Cardiac muscle cell (in vitro differentiated cells and primary cell): ENCODE measurements around the gene ARHGAP4. TPM values are rescaled to one million over a fixed set of nuclear protein-coding genes. Genes with fewer than 3 reads are reported as not detected.

Experiments
- DNase-seq, 2 donors: peaks; one replicate each; pipeline versions ENCODE4 v3.0.0 to v3.0.0-alpha.2; 2010 to 2017; ENCODE audit warnings: low read depth in 1 of 2, low spot score in 1 of 2
- H3K27ac ChIP-seq: fragments of 200-600 bp; sonication (generic); 2 replicates; pipeline ENCODE4 v1.5.1; 2016
- H3K27me3 ChIP-seq: fragments of 200-600 bp; sonication (generic); 2 replicates; pipeline ENCODE4 v1.6.0; 2016; ENCODE audit warnings: control low read depth
- H3K36me3 ChIP-seq: fragments of 200-600 bp; sonication (generic); 2 replicates; pipeline ENCODE4 v1.5.1; 2016; ENCODE audit warnings: control low read depth
- H3K4me1 ChIP-seq: fragments of 200-600 bp; sonication (generic); 2 replicates; pipeline ENCODE4 v1.8.1; 2017; ENCODE audit warnings: low read depth, mild to moderate bottlenecking, mixed run types
- H3K4me3 ChIP-seq: fragments of 200-600 bp; sonication (generic); 2 replicates; pipeline ENCODE4 v1.5.1; 2016; ENCODE audit warnings: mild to moderate bottlenecking
- H3K9me3 ChIP-seq: fragments of 200-600 bp; sonication (generic); 2 replicates; pipeline ENCODE4 v1.5.1; 2017; ENCODE audit warnings: low read depth, mild to moderate bottlenecking, control low read depth
- CTCF ChIP-seq: IDR thresholded peaks from 2 replicates; pipeline ENCODE4 v1.5.1; 2012; ENCODE audit warnings: low read depth, mild to moderate bottlenecking, low read length
- polyA plus RNA-seq: library from polyadenylated mRNA; unstranded; fragments of >200 nt; fragmentation: Nextera tagmentation; extraction: Ambion mirVana; gene quantifications from 2 replicates; pipeline ENCODE4 v1.2.1, GENCODE V29; 2016
- total RNA-seq: library from RNA; depleted of rRNA; stranded (reverse); fragments of >200 nt; gene quantifications from 2 replicates; pipeline ENCODE4 v1.2.3, GENCODE V29; 2016

Gene ARHGAP4
- total and polyA plus RNA-seq, 2 experiments from 2014 or later = 16.5 to 47.4 TPM

DNA sequence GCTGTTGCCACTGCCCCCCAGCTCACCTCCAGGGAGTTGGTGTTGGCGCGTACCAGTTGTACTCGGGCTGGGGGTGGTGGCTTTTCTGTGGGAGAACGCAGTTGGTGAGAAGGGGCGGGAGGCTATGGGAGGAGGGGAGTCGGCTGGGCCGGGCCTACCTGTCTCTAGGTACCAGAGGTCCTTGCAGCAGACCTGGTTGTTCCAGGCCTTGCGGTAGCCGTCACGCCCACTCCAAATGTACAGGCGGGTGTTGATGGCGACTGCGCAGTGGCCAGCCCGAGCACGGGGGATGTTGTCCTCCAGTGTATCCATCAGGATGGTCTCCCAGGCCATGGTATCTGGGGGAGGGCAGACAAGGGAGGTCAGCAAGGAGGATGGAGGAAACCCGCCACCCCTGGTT is 34.0 kb upstream of the ARHGAP4 start:
- H3K27me3 ChIP-seq = no peaks in the 10 kb centered on the region
- H3K36me3 ChIP-seq = no peaks in the 10 kb centered on the region
- no peak for TF ChIP-seq CTCF
- no peak for DNase-seq
- H3K4me1 ChIP-seq = no peaks in the 10 kb centered on the region
- H3K9me3 ChIP-seq = no peaks in the 10 kb centered on the region
- no peak overlapping the region for H3K27ac ChIP-seq
- H3K4me3 ChIP-seq = no peak overlapping the region

- Histone ChIP-seq H3K36me3 (no peaks in the 10 kb centered on the region), H3K27ac (no peak overlapping the region), H3K27me3 (no peaks in the 10 kb centered on the region), H3K4me3 (no peak overlapping the region), H3K4me1 (no peaks in the 10 kb centered on the region), H3K9me3 (no peaks in the 10 kb centered on the region)
- no peak for TF ChIP-seq CTCF
- DNase-seq = no peak
Measured at GRCh38 chrX:153959649-153960048, 33.6 kb upstream of the ARHGAP4 start.

DNA sequence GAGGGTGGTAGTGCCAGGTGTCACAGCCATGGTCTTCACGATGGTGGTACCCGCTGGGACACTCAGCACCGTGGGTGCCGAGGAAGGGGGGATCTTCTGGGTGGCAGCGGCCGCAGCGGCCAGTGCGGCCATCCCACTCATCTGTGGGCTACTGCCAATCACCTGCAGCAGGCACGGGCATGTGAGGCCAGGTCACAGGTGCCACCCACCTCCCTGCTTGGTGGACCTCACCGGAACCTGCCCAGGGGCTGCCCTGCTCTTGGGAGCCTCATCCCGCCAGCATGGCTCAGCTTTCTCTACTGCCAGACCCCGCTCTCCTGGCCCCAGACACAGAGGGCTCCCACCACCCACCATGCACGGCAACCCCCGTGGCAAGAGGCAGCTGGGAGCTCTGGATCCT is 32.5 kb upstream of the ARHGAP4 start:
- DNase-seq = no peak
- Histone ChIP-seq H3K9me3 (no peaks in the 10 kb centered on the region), H3K27ac (no peak overlapping the region), H3K4me3 (no peak overlapping the region), H3K27me3 (no peaks in the 10 kb centered on the region), H3K4me1 (no peaks in the 10 kb centered on the region), H3K36me3 (no peaks in the 10 kb centered on the region)
- no peak for TF ChIP-seq CTCF

DNA sequence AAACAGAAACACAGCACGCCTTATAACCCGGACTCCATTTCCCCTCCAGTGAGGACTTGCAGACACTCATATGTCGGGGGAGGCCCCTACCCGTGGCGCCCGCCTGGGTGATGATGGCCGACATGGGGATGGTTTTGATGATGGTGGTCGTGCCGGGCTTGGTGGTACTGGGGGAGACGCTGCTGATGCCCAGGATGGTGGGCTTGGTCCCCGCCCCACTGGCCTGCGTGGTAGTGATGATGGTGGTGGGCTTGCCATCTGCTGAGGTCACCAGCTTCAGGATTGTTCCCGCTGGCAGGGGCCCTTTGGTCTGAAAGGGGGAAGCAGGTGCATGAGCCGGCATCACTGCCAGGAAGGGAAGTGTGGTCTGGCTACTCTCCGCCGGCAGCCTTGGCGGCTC is 31.2 kb upstream of the ARHGAP4 start:
- Histone ChIP-seq H3K4me1 (no peaks in the 10 kb centered on the region), H3K27me3 (no peaks in the 10 kb centered on the region)

DNA sequence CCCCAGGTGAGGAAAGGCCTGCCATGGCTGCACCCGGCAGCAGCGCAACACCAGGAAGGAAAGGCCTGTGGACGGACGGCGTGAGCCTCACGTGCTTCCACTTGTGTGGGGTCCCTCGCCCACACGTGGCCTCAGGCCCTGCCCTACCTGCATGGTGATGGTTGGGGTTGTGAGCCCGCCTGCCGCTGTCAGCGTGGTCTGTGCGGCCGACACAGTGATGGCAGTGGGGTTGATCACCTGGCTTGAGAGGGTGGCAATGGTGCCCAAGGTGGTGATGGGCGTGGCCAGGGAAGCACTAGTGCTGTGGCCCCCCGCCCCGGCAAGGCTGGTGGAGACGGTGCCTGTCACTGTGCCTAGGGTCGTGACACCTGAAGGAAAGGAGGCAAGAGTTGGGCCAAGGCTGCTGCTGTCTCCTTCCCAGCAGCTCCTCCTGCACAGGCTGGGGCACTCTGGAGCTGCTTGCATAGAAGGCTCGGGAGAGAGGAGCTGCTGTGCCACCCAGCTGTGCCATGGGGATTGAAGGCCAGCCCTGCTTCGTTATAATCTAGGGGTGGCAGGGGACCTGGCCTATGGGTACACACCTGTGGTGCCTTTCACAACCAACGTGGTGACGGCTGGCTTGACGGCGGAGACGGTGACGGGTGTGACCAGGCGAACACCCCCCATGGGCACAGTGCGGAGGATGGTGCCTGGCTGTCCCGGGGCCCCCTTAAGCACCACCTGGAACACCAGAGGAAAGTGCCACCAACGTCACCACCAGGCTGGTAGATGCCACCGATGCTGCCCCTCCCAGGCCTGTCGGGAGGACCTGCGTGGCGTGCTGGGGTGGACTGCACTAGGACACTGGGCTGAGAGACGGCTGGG is 30.2 kb upstream of the ARHGAP4 start:
- Histone ChIP-seq H3K36me3 (no peaks in the 10 kb centered on the region), H3K4me3 (no peak overlapping the region), H3K4me1 (no peaks in the 10 kb centered on the region), H3K27ac (no peak overlapping the region), H3K9me3 (no peaks in the 10 kb centered on the region), H3K27me3 (no peaks in the 10 kb centered on the region)
- no peak for TF ChIP-seq CTCF
- DNase-seq = no peak

More for the DNA sequence above, 31.2 kb upstream of the ARHGAP4 start:
- Histone ChIP-seq H3K9me3 (no peaks in the 10 kb centered on the region), H3K36me3 (no peaks in the 10 kb centered on the region), H3K27ac (no peak overlapping the region), H3K4me3 (no peak overlapping the region)
- no peak for DNase-seq
- TF ChIP-seq CTCF = no peak
